ENCODE data around the gene RTP4.

- TF ChIP-seq POLR2A (IDR thresholded peaks at IDR 0.05; ENCODE audit: low read length): no peak
- TF ChIP-seq GATA1 (IDR thresholded peaks at IDR 0.05; ENCODE audit: low read depth, low read length): no peak
These were observed 14.5 kb downstream of the RTP4 start for GRCh38 chr3:187382609-187383151.

Data from erythroblast (primary cell).